Measurements from ENCODE around the gene PIGW.

The PIGW gene

DNA sequence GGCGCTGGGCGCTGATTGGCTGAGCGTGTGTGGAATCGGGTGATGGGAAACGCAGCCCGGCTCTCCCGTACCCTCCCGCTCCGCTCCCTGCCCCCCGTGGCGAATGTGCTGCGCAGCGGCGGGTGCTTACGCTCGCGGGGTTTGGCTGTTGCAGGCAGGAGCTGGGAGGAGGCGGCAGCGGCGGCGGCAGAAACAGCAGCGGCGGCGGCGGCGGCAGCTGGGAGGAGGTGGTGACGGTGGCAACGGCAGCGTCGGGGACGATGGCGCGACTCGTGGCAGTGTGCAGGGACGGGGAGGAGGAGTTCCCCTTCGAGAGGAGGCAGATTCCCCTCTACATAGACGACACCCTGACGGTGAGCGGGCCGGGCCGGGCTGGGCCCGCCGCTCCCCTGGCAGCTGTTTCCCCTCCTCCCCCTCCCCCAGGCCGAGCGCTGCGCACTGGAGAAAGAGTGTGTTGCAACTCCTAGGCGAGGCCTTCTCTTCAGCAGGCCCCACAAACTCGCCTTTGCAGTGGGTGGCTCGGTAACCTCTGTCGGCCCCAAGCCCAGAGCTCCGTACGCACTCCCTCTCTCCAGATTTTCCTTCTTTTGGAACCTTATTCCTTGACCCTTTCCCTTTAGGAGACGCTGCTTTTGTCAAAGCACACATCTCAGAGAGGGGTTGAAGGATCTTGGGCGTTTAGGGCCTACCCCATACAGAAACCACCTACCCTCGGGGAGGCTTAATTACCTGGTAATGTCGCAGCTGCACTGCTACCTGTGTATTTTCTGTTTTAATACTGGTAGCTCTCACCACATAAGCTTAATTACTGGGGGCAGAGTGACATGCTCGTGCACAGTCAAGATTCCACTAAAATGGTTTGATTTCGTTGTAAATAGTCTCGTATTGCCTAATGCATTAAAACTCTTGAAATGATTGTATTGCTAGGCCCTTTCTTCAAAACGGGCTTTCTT is 11.0 kb downstream of the PIGW start:
- peaks cover 31% of the 10 kb centered on the region for H3K4me1 ChIP-seq (ENCODE audit: control insufficient read depth, insufficient read depth, low read length, unreplicated experiment)
- H2AFZ ChIP-seq (ENCODE audit: low read length, unreplicated experiment), result no peak overlapping the region
- H3K79me2 ChIP-seq (ENCODE audit: control insufficient read depth, insufficient read depth, low read length, unreplicated experiment), result peaks cover 81% of the 10 kb centered on the region
- peak overlapping the region; percentile 98 for H3K4me3 ChIP-seq (ENCODE audit: low read depth, low read length)
- peaks cover 19% of the 10 kb centered on the region for H3K36me3 ChIP-seq (ENCODE audit: insufficient read depth, low read length)
- H3K27me3 ChIP-seq (ENCODE audit: insufficient read depth, low read length), result no peaks in the 10 kb centered on the region
- H3K27ac ChIP-seq (ENCODE audit: low read depth, low read length), result peak overlapping the region; percentile 86

DNA sequence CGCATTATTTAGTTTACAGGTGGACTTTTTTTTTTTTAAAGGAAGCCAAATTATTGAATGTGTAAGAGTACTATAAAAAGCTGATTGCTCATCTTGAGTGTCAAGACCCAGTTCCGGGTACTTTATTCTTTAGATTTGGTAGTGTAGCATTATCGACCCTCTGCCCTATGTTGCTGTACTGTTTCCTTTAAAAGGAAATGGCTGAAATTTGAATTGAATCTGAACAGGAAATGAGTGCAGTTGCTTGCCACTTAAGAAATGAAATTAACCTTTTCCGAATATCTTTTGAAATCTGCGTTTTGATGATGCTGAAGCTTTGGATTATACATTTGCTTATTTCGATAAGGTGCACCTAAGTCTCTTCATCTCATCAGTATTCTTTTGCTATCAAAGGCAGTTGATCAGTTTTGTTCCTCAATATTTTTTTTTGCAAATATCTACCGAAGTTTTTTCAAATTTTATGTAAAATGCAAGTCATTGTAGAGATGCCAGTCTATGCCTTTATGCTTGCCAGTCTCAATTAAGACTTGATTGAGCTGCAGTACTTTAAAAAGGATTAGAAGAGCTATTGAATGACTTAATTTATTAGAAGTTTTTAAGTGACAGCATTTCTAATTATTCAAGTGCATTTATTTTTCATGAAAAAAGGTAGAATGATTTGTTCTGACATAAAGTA is 11.8 kb downstream of the PIGW start:
- H3K79me2 ChIP-seq (ENCODE audit: control insufficient read depth, insufficient read depth, low read length, unreplicated experiment), result peaks cover 87% of the 10 kb centered on the region
- peak overlapping the region; percentile 86 for H3K27ac ChIP-seq (ENCODE audit: low read depth, low read length)
- peaks cover 19% of the 10 kb centered on the region for H3K36me3 ChIP-seq (ENCODE audit: insufficient read depth, low read length)
- H3K4me1 ChIP-seq (ENCODE audit: control insufficient read depth, insufficient read depth, low read length, unreplicated experiment), result peaks cover 32% of the 10 kb centered on the region
- H2AFZ ChIP-seq (ENCODE audit: low read length, unreplicated experiment), result no peak overlapping the region
- H3K4me3 ChIP-seq (ENCODE audit: low read depth, low read length), result peak overlapping the region; percentile 98
- H3K27me3 ChIP-seq (ENCODE audit: insufficient read depth, low read length), result no peaks in the 10 kb centered on the region

DNA sequence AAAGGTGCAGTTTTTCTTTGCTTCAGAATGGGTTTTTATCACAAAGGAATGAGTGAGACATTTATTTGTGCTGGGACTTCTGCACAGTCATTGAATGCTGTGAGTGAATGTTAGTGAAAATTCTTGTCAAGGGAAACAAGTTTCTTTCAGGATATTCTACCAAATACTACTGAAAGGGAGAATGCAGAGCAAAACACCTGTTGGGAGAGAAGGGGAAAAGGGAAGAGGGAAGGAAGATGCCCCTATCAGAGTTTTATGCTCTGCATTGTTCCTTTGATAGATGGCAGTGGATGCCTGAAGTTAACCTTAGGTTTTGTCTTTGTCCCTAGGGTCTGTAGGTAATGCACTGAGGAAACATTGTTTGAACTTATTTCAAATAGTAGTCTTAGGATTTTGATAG is 13.0 kb downstream of the PIGW start:
- peaks cover 32% of the 10 kb centered on the region for H3K4me1 ChIP-seq (ENCODE audit: control insufficient read depth, insufficient read depth, low read length, unreplicated experiment)
- peaks cover 19% of the 10 kb centered on the region for H3K36me3 ChIP-seq (ENCODE audit: insufficient read depth, low read length)
- H3K27me3 ChIP-seq (ENCODE audit: insufficient read depth, low read length), result no peaks in the 10 kb centered on the region
- no peak overlapping the region for H2AFZ ChIP-seq (ENCODE audit: low read length, unreplicated experiment)
- H3K79me2 ChIP-seq (ENCODE audit: control insufficient read depth, insufficient read depth, low read length, unreplicated experiment), result peaks cover 88% of the 10 kb centered on the region
- H3K27ac ChIP-seq (ENCODE audit: low read depth, low read length), result no peak overlapping the region
- peak overlapping the region; percentile 98 for H3K4me3 ChIP-seq (ENCODE audit: low read depth, low read length)

DNA sequence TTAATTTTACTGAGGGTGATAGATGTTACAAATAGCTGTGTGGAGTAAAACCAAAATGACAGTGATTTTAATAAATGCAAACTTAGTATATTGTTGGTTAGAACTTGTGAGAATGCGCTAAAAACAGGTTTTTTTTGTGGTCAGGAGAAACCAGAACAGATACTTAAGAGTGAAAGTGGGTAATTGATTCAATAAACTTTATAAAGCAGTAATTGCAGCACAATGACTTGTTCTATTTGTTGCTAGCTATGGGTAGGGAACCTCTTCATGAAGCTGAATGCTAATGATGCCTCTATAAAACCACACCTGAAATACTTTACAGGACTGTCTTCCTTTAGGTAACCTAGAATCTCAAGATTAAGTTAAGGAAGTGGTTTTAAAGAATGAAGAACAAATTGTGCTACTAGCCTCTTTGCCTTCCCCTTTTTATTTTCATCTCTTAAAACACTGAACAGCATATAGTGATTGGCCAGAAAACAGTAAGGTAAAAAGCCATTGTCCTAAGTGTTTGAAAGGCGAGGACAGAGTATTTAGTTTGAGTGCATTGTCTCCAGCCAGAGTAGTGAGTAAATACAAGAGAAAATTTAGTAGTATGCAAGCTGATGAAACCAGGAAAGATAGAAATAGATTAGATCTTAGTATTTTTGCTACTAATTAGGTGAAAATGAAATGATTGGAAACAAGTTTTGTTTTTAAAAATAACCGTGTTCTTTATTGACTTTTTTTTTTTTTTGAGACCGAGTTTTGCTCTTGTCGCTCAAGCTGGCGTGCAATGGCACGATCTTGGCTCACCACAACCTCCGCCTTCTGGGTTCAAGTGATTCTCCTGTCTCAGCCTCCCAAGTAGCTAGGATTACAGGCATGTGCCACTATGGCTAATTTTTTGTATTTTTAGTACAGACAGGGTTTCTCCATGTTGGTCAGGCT is 16.0 kb downstream of the PIGW start:
- Histone ChIP-seq H3K36me3 (ENCODE audit: insufficient read depth, low read length) (peaks cover 24% of the 10 kb centered on the region), H3K4me1 (ENCODE audit: control insufficient read depth, insufficient read depth, low read length, unreplicated experiment) (peaks cover 22% of the 10 kb centered on the region), H3K27ac (ENCODE audit: low read depth, low read length) (no peak overlapping the region), H3K27me3 (ENCODE audit: insufficient read depth, low read length) (no peaks in the 10 kb centered on the region), H2AFZ (ENCODE audit: low read length, unreplicated experiment) (no peak overlapping the region), H3K4me3 (ENCODE audit: low read depth, low read length) (no peak overlapping the region), H3K79me2 (ENCODE audit: control insufficient read depth, insufficient read depth, low read length, unreplicated experiment) (peaks cover 98% of the 10 kb centered on the region)

DNA sequence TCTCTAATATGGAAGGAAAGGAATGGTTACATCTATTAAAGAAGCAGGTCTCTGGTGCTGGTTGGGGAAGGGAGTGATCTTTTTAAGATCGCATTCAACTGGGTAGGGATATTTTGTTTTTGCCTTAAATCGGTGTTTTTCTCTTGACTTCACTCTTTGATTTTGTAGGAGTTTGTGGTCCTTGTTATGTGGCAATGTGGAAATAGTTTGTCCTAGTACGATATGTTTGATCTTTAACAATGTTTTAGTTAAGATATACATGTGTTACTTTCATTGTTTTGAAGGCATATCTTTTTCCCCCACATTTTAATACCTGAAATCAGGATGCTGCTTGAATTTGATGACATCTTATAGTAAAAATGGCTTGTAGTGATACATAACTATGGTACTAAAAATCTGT is 18.7 kb downstream of the PIGW start:
- Histone ChIP-seq H3K27me3 (ENCODE audit: insufficient read depth, low read length) (no peaks in the 10 kb centered on the region), H3K4me3 (ENCODE audit: low read depth, low read length) (no peak overlapping the region), H3K79me2 (ENCODE audit: control insufficient read depth, insufficient read depth, low read length, unreplicated experiment) (peaks cover 90% of the 10 kb centered on the region), H3K27ac (ENCODE audit: low read depth, low read length) (no peak overlapping the region), H3K36me3 (ENCODE audit: insufficient read depth, low read length) (peaks cover 23% of the 10 kb centered on the region; the same call in 1 of the 2 replicates), H3K4me1 (ENCODE audit: control insufficient read depth, insufficient read depth, low read length, unreplicated experiment) (peaks cover 9% of the 10 kb centered on the region), H2AFZ (ENCODE audit: low read length, unreplicated experiment) (no peak overlapping the region)

DNA sequence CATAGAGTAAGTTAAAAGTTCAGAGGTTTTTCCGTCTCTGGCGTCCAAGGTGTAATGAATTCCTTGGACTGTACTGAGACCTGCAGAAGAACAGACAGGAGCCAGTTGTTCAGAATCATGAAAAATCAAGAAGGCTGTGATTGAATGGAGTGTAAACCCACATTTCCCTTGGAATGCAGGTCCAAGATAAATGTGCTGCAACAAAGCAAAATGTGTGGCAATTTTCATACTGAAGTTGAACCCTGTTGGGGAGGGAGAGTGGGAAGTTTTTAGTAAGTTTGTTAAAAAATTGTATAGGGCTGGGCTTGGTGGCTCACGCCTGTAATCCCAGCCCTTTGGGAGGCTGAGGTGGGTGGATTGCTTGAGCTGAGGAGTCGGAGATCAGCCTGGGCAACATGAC is 31.3 kb downstream of the PIGW start:
- Histone ChIP-seq H3K4me1 (ENCODE audit: control insufficient read depth, insufficient read depth, low read length, unreplicated experiment) (no peaks in the 10 kb centered on the region), H2AFZ (ENCODE audit: low read length, unreplicated experiment) (no peak overlapping the region), H3K27ac (ENCODE audit: low read depth, low read length) (no peak overlapping the region), H3K79me2 (ENCODE audit: control insufficient read depth, insufficient read depth, low read length, unreplicated experiment) (peaks cover 51% of the 10 kb centered on the region), H3K27me3 (ENCODE audit: insufficient read depth, low read length) (no peaks in the 10 kb centered on the region), H3K36me3 (ENCODE audit: insufficient read depth, low read length) (peaks cover 34% of the 10 kb centered on the region), H3K4me3 (ENCODE audit: low read depth, low read length) (no peak overlapping the region)

DNA sequence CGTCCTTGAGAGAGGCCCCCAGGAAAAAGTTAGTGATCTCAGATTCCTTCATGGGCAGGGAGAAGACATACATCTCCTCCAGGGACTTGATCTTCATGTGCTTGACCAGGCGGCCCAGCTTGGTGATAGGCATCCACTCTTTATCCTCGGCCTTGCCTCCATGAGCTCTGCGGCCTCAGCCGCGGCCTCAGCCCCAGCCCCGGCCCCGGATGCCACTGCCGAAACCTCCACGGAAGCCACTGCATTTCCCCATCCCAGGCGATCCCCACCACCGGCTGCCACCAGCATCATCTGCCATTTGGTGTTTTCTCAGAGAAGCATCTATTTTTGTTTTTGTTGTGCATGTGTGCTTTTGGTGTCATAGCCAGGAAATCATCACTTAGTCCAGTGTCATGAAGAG is 40.2 kb downstream of the PIGW start:
- Histone ChIP-seq H3K79me2 (ENCODE audit: control insufficient read depth, insufficient read depth, low read length, unreplicated experiment) (peaks cover 60% of the 10 kb centered on the region), H2AFZ (ENCODE audit: low read length, unreplicated experiment) (no peak overlapping the region), H3K4me3 (ENCODE audit: low read depth, low read length) (no peak overlapping the region), H3K27me3 (ENCODE audit: insufficient read depth, low read length) (no peaks in the 10 kb centered on the region), H3K36me3 (ENCODE audit: insufficient read depth, low read length) (peaks cover 28% of the 10 kb centered on the region), H3K27ac (ENCODE audit: low read depth, low read length) (no peak overlapping the region), H3K4me1 (ENCODE audit: control insufficient read depth, insufficient read depth, low read length, unreplicated experiment) (peaks cover 5% of the 10 kb centered on the region)

DNA sequence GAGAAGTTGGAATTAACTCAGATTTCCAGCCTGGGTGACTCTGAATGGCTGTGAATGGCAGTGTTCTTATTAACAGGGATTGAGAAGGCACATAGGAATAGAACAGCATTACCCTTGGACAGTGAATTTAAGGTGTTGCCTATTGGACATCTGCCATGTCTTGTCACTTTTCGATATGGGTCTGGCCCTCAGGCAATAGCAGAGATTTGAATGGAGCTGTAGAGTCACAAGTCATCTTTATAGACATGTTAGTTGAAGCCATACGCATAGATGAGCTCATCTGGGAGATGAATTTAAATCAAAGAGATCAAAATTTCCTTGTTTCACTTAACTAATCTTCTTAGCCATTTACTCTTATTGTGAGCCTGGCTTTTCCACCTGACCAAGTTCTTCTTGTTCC is 42.0 kb downstream of the PIGW start:
- H3K4me1 ChIP-seq (ENCODE audit: control insufficient read depth, insufficient read depth, low read length, unreplicated experiment), result peaks cover 5% of the 10 kb centered on the region
- peaks cover 60% of the 10 kb centered on the region for H3K79me2 ChIP-seq (ENCODE audit: control insufficient read depth, insufficient read depth, low read length, unreplicated experiment)
- no peak overlapping the region for H2AFZ ChIP-seq (ENCODE audit: low read length, unreplicated experiment)
- H3K36me3 ChIP-seq (ENCODE audit: insufficient read depth, low read length), result peaks cover 27% of the 10 kb centered on the region
- H3K27ac ChIP-seq (ENCODE audit: low read depth, low read length), result no peak overlapping the region
- no peak overlapping the region for H3K4me3 ChIP-seq (ENCODE audit: low read depth, low read length)
- H3K27me3 ChIP-seq (ENCODE audit: insufficient read depth, low read length), result no peaks in the 10 kb centered on the region

DNA sequence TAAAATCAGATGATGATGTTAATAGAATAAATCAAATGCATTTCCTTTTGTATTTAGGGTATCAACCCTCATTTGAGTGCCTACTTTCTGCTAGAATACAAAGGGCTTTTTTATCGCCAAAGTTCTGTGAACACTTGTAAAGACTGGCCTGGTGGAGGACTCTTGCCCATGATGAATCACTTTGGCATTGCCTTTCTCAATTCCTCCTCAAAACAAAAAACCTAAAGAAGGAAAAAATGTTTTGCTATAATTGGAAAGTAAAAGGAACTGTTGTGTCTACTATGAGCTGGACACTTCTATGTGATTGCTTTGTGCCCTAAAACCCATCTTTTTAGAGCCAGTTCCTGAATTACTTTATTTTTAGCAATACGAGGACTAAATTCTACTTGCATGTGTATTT is 43.9 kb downstream of the PIGW start:
- no peaks in the 10 kb centered on the region for H3K27me3 ChIP-seq (ENCODE audit: insufficient read depth, low read length)
- H3K27ac ChIP-seq (ENCODE audit: low read depth, low read length), result no peak overlapping the region
- no peak overlapping the region for H3K4me3 ChIP-seq (ENCODE audit: low read depth, low read length)
- H3K79me2 ChIP-seq (ENCODE audit: control insufficient read depth, insufficient read depth, low read length, unreplicated experiment), result peaks cover 46% of the 10 kb centered on the region
- peaks cover 5% of the 10 kb centered on the region for H3K4me1 ChIP-seq (ENCODE audit: control insufficient read depth, insufficient read depth, low read length, unreplicated experiment)
- H2AFZ ChIP-seq (ENCODE audit: low read length, unreplicated experiment), result no peak overlapping the region
- H3K36me3 ChIP-seq (ENCODE audit: insufficient read depth, low read length), result peaks cover 31% of the 10 kb centered on the region

DNA sequence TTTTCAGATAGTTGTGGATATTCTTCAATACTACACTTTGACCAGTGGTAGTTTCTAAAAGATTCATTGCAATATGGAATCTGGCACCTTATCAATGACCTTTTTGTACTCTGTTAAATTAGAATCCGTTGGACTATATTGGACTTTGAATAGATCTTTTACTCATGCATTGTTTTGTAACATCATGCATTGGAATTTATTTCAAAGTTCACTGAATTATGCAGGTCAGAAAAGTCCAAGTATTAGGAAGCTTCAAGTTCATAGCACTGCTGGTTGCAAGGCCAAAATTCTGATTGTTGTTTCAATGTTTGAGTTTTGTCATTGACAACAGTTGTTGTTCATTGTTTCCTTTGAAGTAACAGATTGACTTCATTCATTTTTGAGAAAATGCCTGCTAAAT is 49.0 kb downstream of the PIGW start:
- Histone ChIP-seq H3K27me3 (ENCODE audit: insufficient read depth, low read length) (no peaks in the 10 kb centered on the region), H2AFZ (ENCODE audit: low read length, unreplicated experiment) (no peak overlapping the region), H3K4me3 (ENCODE audit: low read depth, low read length) (no peak overlapping the region), H3K36me3 (ENCODE audit: insufficient read depth, low read length) (peaks cover 39% of the 10 kb centered on the region), H3K4me1 (ENCODE audit: control insufficient read depth, insufficient read depth, low read length, unreplicated experiment) (peaks cover 1% of the 10 kb centered on the region), H3K79me2 (ENCODE audit: control insufficient read depth, insufficient read depth, low read length, unreplicated experiment) (peaks cover 11% of the 10 kb centered on the region), H3K27ac (ENCODE audit: low read depth, low read length) (no peak overlapping the region)

Data from ACC112 (cell line).